CD14-positive monocyte (primary cell): ENCODE results near the gene C4BPB. TPM values are rescaled to one million over a fixed set of nuclear protein-coding genes. Genes with fewer than 3 reads are reported as not detected.

Source experiments
- DNase-seq, 3 donors: peaks; one replicate each; pipeline ENCODE4 v3.0.0-alpha.2; 2011 to 2022
- H2AFZ ChIP-seq: 2 replicates; pipeline ENCODE4 v1.6.0; 2012; ENCODE audit warnings: mild to moderate bottlenecking, low read depth, low read length, inconsistent platforms; ENCODE audit not compliant: insufficient read depth, poor library complexity, severe bottlenecking
- H3K27ac ChIP-seq, 2 donors: 1 replicate in 1 of 2; 2 replicates in 1 of 2; pipeline ENCODE4 v1.5.1; 2012 to 2013; ENCODE audit warnings: low read length in 2 of 2, control low read depth in 1 of 2, inconsistent platforms in 1 of 2, low read depth in 1 of 2, mild to moderate bottlenecking in 1 of 2
- H3K27me3 ChIP-seq, 2 donors: one replicate each; pipeline versions ENCODE4 v1.6.0 to v1.6.1; 2011 to 2013; ENCODE audit warnings: low read length in 2 of 2; ENCODE audit not compliant: control insufficient read depth in 2 of 2, insufficient read depth in 2 of 2
- H3K36me3 ChIP-seq, 2 donors: replicated peaks in 1 of 2; 1 replicate in 1 of 2; 2 replicates in 1 of 2; pipeline versions ENCODE4 v1.5.1 to v1.6.1; 2012 to 2013; ENCODE audit warnings: low read length in 2 of 2, control low read depth in 1 of 2, inconsistent platforms in 1 of 2, mild to moderate bottlenecking in 1 of 2; ENCODE audit not compliant: insufficient read depth in 2 of 2, control insufficient read depth in 1 of 2
- H3K4me1 ChIP-seq, 2 donors: 1 replicate in 1 of 2; 2 replicates in 1 of 2; pipeline versions ENCODE4 v1.5.1 to v1.6.1; 2012 to 2013; ENCODE audit warnings: low read length in 2 of 2, control low read depth in 1 of 2, inconsistent platforms in 1 of 2, mild to moderate bottlenecking in 1 of 2, moderate library complexity in 1 of 2; ENCODE audit not compliant: insufficient read depth in 2 of 2, control insufficient read depth in 1 of 2
- H3K4me2 ChIP-seq: replicated peaks from 2 replicates; pipeline ENCODE3; 2012; ENCODE audit warnings: low read length, moderate library complexity, mild to moderate bottlenecking; ENCODE audit not compliant: poor library complexity, severe bottlenecking; ENCODE audit errors: extremely low read depth
- H3K4me3 ChIP-seq, 3 experiments: fragments of 200-600 bp in 1 of 3; sonication (generic) in 1 of 3; replicated peaks in 1 of 3; 1 replicate in 2 of 3; 2 replicates in 1 of 3; pipeline ENCODE4 v1.5.1; 2011 to 2013; ENCODE audit warnings: low read length in 3 of 3, mild to moderate bottlenecking in 3 of 3, control low read depth in 2 of 3, low read depth in 2 of 3, inconsistent platforms in 1 of 3, moderate library complexity in 1 of 3
- H3K79me2 ChIP-seq: 2 replicates; pipeline ENCODE4 v1.6.0; 2012; ENCODE audit warnings: mild to moderate bottlenecking, control low read depth, inconsistent platforms, low read length, moderate library complexity; ENCODE audit not compliant: insufficient read depth
- H3K9ac ChIP-seq: 2 replicates; pipeline ENCODE4 v1.6.0; 2017; ENCODE audit warnings: low read length, mild to moderate bottlenecking; ENCODE audit not compliant: insufficient read depth, poor library complexity, severe bottlenecking
- H3K9me3 ChIP-seq, 2 donors: replicated peaks in 1 of 2; 1 replicate in 1 of 2; 2 replicates in 1 of 2; pipeline versions ENCODE4 v1.5.1 to v1.6.1; 2012 to 2013; ENCODE audit warnings: low read length in 2 of 2, control low read depth in 1 of 2; ENCODE audit not compliant: control insufficient read depth in 1 of 2, insufficient read depth in 1 of 2
- H4K20me1 ChIP-seq: 2 replicates; pipeline ENCODE4 v1.6.0; 2012; ENCODE audit warnings: mild to moderate bottlenecking, low read length, control low read depth, moderate library complexity; ENCODE audit not compliant: insufficient read depth
- H3K27ac Mint-ChIP-seq, 7 donors: one replicate each; pipeline ENCODE4 v1.8.0; 2020; ENCODE audit warnings: mild to moderate bottlenecking in 7 of 7, mixed read lengths in 7 of 7, moderate library complexity in 6 of 7, inconsistent platforms in 2 of 7
- H3K27me3 Mint-ChIP-seq, 3 donors: one replicate each; pipeline ENCODE4 v1.8.0; 2021 to 2022; ENCODE audit warnings: low read depth in 3 of 3, mild to moderate bottlenecking in 3 of 3, mixed read lengths in 3 of 3, moderate library complexity in 3 of 3, inconsistent platforms in 1 of 3
- H3K36me3 Mint-ChIP-seq, 2 donors: one replicate each; pipeline ENCODE4 v1.8.0; 2020; ENCODE audit warnings: mixed read lengths in 2 of 2, inconsistent platforms in 1 of 2, mild to moderate bottlenecking in 1 of 2
- H3K4me1 Mint-ChIP-seq: one replicate; pipeline ENCODE4 v1.8.0; 2020; ENCODE audit warnings: mild to moderate bottlenecking, mixed read lengths
- H3K4me3 Mint-ChIP-seq, 2 donors: one replicate each; pipeline ENCODE4 v1.8.0; 2020; ENCODE audit warnings: mild to moderate bottlenecking in 2 of 2, mixed read lengths in 2 of 2, moderate library complexity in 1 of 2
- H3K9me3 Mint-ChIP-seq, 7 donors: one replicate each; pipeline ENCODE4 v1.8.0; 2020 to 2022; ENCODE audit warnings: mixed read lengths in 7 of 7, mild to moderate bottlenecking in 6 of 7, moderate library complexity in 6 of 7, inconsistent platforms in 2 of 7
- WGBS: methylation state at CpG from one replicate; pipeline ENCODE4 v1.1.5; 2013; ENCODE audit warnings: missing lambda C conversion rate; ENCODE audit not compliant: insufficient coverage; 5-methylcytosine and 5-hydroxymethylcytosine counted together
- intact Hi-C, 2 donors: fragments of 100-400 bp; cut with micrococcal nuclease; formaldehyde crosslinking; loops; one replicate each; pipeline versions ENCODE4 v1.15.0 to v1.15.1; 2023
- polyA plus RNA-seq, 3 donors: library from polyadenylated mRNA; depleted of rRNA in 1 of 3; unstranded in 2 of 3; stranded (reverse) in 1 of 3; fragments of 300-500 nt in 2 of 3; fragments of >200 nt in 1 of 3; fragmentation: Illumina TruSeq in 2 of 3; gene quantifications; 1 replicate in 2 of 3; 2 replicates in 1 of 3; pipeline ENCODE4 v1.2.3, GENCODE V29; 2012 to 2021
- TF ChIP-seq, protein P1 (sequence below): fragments of 200-600 bp; IDR thresholded peaks from one replicate; pipeline ENCODE4 v1.8.0; 2022; ENCODE audit warnings: antibody characterized with exemption, mild to moderate bottlenecking

C4BPB gene
- polyA plus RNA-seq, 3 donors, result not detected

GRCh38 chr1:207049514-207049913, 39.1 kb upstream of the C4BPB start:
- Mint-ChIP-seq H3K9me3 (peaks cover 0 to 7% (median 0%) of the 10 kb centered on the region in 7 donors), H3K27ac (no peak overlapping the region), H3K27me3 (peaks cover 0 to 6% (median 0%) of the 10 kb centered on the region in 3 donors), H3K4me3 (no peak overlapping the region), H3K36me3 (peaks cover 30 to 36% of the 10 kb centered on the region in 2 donors), H3K4me1 (peaks cover 65% of the 10 kb centered on the region)
- no peak overlapping the region for H3K27ac ChIP-seq
- no peak for DNase-seq
- peaks cover 59% of the 10 kb centered on the region for H3K79me2 ChIP-seq
- H3K4me1 ChIP-seq, result peaks cover 27 to 54% of the 10 kb centered on the region in 2 donors
- peaks cover 45% of the 10 kb centered on the region for H4K20me1 ChIP-seq
- peak overlapping the region; percentile 84 for H3K4me2 ChIP-seq
- H3K27me3 ChIP-seq, result no peaks in the 10 kb centered on the region
- TF ChIP-seq, protein P1, sequence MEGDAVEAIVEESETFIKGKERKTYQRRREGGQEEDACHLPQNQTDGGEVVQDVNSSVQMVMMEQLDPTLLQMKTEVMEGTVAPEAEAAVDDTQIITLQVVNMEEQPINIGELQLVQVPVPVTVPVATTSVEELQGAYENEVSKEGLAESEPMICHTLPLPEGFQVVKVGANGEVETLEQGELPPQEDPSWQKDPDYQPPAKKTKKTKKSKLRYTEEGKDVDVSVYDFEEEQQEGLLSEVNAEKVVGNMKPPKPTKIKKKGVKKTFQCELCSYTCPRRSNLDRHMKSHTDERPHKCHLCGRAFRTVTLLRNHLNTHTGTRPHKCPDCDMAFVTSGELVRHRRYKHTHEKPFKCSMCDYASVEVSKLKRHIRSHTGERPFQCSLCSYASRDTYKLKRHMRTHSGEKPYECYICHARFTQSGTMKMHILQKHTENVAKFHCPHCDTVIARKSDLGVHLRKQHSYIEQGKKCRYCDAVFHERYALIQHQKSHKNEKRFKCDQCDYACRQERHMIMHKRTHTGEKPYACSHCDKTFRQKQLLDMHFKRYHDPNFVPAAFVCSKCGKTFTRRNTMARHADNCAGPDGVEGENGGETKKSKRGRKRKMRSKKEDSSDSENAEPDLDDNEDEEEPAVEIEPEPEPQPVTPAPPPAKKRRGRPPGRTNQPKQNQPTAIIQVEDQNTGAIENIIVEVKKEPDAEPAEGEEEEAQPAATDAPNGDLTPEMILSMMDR, result no peak
- peak overlapping the region in 1 of 3 experiments; percentile 98 for H3K4me3 ChIP-seq
- no peak overlapping the region for H2AFZ ChIP-seq
- 87% methylated on average over 6 of the region's 8 CpGs for whole genome bisulfite sequencing
- H3K9ac ChIP-seq, result peak overlapping the region; percentile 95
- peaks cover 18 to 48% of the 10 kb centered on the region in 2 donors for H3K36me3 ChIP-seq
- no peaks in the 10 kb centered on the region for H3K9me3 ChIP-seq
- intact Hi-C loops, result no loop called here

DNA sequence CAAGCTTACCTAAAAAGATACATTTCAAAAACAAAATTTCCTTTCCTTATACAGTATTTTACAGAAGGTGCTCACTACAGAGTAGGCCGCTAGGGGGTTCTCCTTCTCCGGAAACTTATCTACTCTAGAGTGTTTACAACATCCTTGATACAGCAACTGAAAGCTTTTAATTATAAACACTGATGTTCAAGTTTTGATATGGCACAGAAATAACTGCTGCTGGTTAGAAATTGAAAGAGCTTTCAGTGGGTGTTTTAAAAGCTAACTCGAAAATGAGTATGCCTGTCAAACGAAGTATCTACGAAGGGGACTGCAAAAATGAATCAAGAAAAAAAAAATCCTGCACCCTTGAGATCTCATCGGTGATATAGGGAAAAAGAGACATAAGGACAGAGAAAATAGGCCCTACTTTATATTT, 38.7 kb upstream of the C4BPB start:
- H3K4me3 Mint-ChIP-seq, result peak overlapping the region; percentile 93 to 97
- peaks cover 16 to 47% of the 10 kb centered on the region in 2 donors for H3K36me3 ChIP-seq
- 0% methylated on average over 1 of the region's 6 CpGs for WGBS
- peaks cover 59% of the 10 kb centered on the region for H3K79me2 ChIP-seq
- peak in 2 of 3 donors; percentile 51 to 72 for DNase-seq
- H3K27me3 Mint-ChIP-seq, result peaks cover 0 to 6% (median 0%) of the 10 kb centered on the region in 3 donors
- peaks cover 27 to 33% of the 10 kb centered on the region in 2 donors for H3K36me3 Mint-ChIP-seq
- H2AFZ ChIP-seq, result peak overlapping the region; percentile 97
- H3K27ac Mint-ChIP-seq, result peak overlapping the region; percentile 66 to 95 (median 89)
- H3K4me1 Mint-ChIP-seq, result peaks cover 66% of the 10 kb centered on the region
- H3K9me3 ChIP-seq, result no peaks in the 10 kb centered on the region
- peak overlapping the region; percentile 50 to 88 for H3K27ac ChIP-seq
- H3K9me3 Mint-ChIP-seq, result peaks cover 0 to 7% (median 0%) of the 10 kb centered on the region in 7 donors
- H3K27me3 ChIP-seq, result no peaks in the 10 kb centered on the region
- H3K9ac ChIP-seq, result peak overlapping the region; percentile 95
- intact Hi-C loops, result loop anchor here in 1 of 2 donors (10.0 kb wide), 1 partner anchor 285 kb away; no protein-coding TSS in a partner anchor
- TF ChIP-seq, protein P1, result peak; percentile 91
- peak overlapping the region; percentile 86 to 98 (median 96) for H3K4me3 ChIP-seq
- H4K20me1 ChIP-seq, result peaks cover 40% of the 10 kb centered on the region
- peaks cover 32 to 59% of the 10 kb centered on the region in 2 donors for H3K4me1 ChIP-seq
- peak overlapping the region; percentile 84 for H3K4me2 ChIP-seq
